HCT116 (cell line): ENCODE results near the gene BABAM2. TPM values are rescaled to one million over a fixed set of nuclear protein-coding genes. Genes with fewer than 3 reads are reported as not detected.

Source experiments
- ATAC-seq: fragments of 200-7000 bp; cut with Tn5 transposase; 2 replicates; pipeline ENCODE4 v1.9.1; 2020; ENCODE audit warnings: mild to moderate bottlenecking, moderate library complexity
- BruUV-seq: library from RNA; stranded (reverse); fragments of 400-500 nt; replicated peaks from 2 replicates; lab custom pipeline; 2021; lab: Mats Ljungman, UMichigan
- CTCF ChIA-PET: fragments of 300-600 bp; sonication (Branson Sonifier 250); formaldehyde crosslinking; loops from one replicate; lab custom pipeline; 2021; ENCODE audit warnings: antibody characterized with exemption; lab: Charles Lee
- POLR2A ChIA-PET: fragments of 300-600, 350-600 bp; sonication (Branson Sonifier 250); formaldehyde crosslinking; loops from one replicate; lab custom pipeline; 2021; ENCODE audit warnings: antibody characterized with exemption; lab: Charles Lee
- RAD21 ChIA-PET, 2 experiments: fragments of 300-600 bp; sonication (Branson Sonifier 250); formaldehyde crosslinking; loops; one replicate each; lab custom pipeline; 2023; ENCODE audit warnings: low total read pairs in 2 of 2; ENCODE audit not compliant: uncharacterized antibody in 2 of 2, unreplicated experiment in 2 of 2, low non-redundant PET in 1 of 2; lab: Charles Lee
- DNase-seq: peaks from one replicate; pipeline ENCODE4 v3.0.0-alpha.2; 2010; ENCODE audit warnings: low read depth, low spot score
- H2AFZ ChIP-seq: fragments of 200-600 bp; shearing (Covaris generic), sonication (generic); 2 replicates; pipeline ENCODE4 v1.6.1; 2017; ENCODE audit warnings: low read depth, mixed run types, mixed read lengths, antibody characterized with exemption, low read length; ENCODE audit not compliant: poor library complexity, severe bottlenecking
- H3K27ac ChIP-seq: 2 replicates; pipeline ENCODE4 v1.5.1; 2012; ENCODE audit warnings: low read depth, low read length
- H3K27me3 ChIP-seq: fragments of 200-600 bp; sonication (generic); 2 replicates; pipeline ENCODE4 v1.6.1; 2016; ENCODE audit warnings: mixed run types, low read length, mixed read lengths; ENCODE audit not compliant: insufficient read depth
- H3K36me3 ChIP-seq, 2 experiments: fragments of 200-500 bp in 1 of 2; fragments of 200-600 bp in 1 of 2; sonication (Bioruptor generic) in 1 of 2; sonication (generic) in 1 of 2; 2 replicates each; pipeline versions ENCODE4 v1.5.1 to v1.6.1; 2014 to 2016; ENCODE audit warnings: low read length in 2 of 2, inconsistent platforms in 1 of 2, mixed read lengths in 1 of 2, mixed run types in 1 of 2; ENCODE audit not compliant: insufficient read depth in 2 of 2, control insufficient read depth in 1 of 2
- H3K4me1 ChIP-seq, 2 experiments: fragments of 200-600 bp in 1 of 2; sonication (generic) in 1 of 2; 2 replicates each; pipeline versions ENCODE4 v1.5.1 to v1.6.1; 2012 to 2017; ENCODE audit warnings: low read length in 2 of 2, inconsistent platforms in 1 of 2, mild to moderate bottlenecking in 1 of 2, mixed read lengths in 1 of 2, mixed run types in 1 of 2, moderate library complexity in 1 of 2; ENCODE audit not compliant: insufficient read depth in 2 of 2, control insufficient read depth in 1 of 2
- H3K4me2 ChIP-seq: fragments of 200-600 bp; sonication (generic); 2 replicates; pipeline ENCODE4 v1.6.1; 2017; ENCODE audit warnings: mixed run types, low read length, mixed read lengths
- H3K4me3 ChIP-seq, 2 experiments: fragments of 200-600 bp in 1 of 2; sonication (generic) in 1 of 2; replicated peaks in 1 of 2; 2 replicates each; pipeline ENCODE4 v1.5.1; 2011 to 2016; ENCODE audit warnings: low read length in 2 of 2, control low read depth in 1 of 2, low read depth in 1 of 2, mild to moderate bottlenecking in 1 of 2, mixed read lengths in 1 of 2, mixed run types in 1 of 2
- H3K79me2 ChIP-seq: fragments of 200-600 bp; sonication (generic); 2 replicates; pipeline ENCODE4 v1.6.1; 2017; ENCODE audit warnings: mild to moderate bottlenecking, mixed run types, low read length, moderate library complexity, mixed read lengths; ENCODE audit not compliant: insufficient read depth
- H3K9ac ChIP-seq: fragments of 200-600 bp; sonication (generic); 2 replicates; pipeline ENCODE4 v1.6.1; 2016; ENCODE audit warnings: low read length, mixed read lengths
- H3K9me2 ChIP-seq: fragments of 200-600 bp; sonication (generic), shearing (Covaris generic); 2 replicates; pipeline ENCODE4 v1.6.1; 2017; ENCODE audit warnings: mixed run types, mild to moderate bottlenecking, moderate library complexity; ENCODE audit not compliant: insufficient read depth
- H3K9me3 ChIP-seq, 2 experiments: fragments of 200-500 bp in 1 of 2; fragments of 200-600 bp in 1 of 2; sonication (Bioruptor generic) in 1 of 2; sonication (generic) in 1 of 2; 2 replicates each; pipeline ENCODE4 v1.6.1; 2014 to 2017; ENCODE audit warnings: low read length in 2 of 2, mixed read lengths in 2 of 2, inconsistent platforms in 1 of 2, low read depth in 1 of 2, mild to moderate bottlenecking in 1 of 2, mixed run types in 1 of 2, moderate library complexity in 1 of 2; ENCODE audit not compliant: control insufficient read depth in 1 of 2, insufficient read depth in 1 of 2
- H4K20me1 ChIP-seq: fragments of 200-600 bp; sonication (generic), shearing (Covaris generic); 2 replicates; pipeline ENCODE4 v1.6.1; 2017; ENCODE audit warnings: mixed run types, mild to moderate bottlenecking, moderate library complexity; ENCODE audit not compliant: insufficient read depth
- CBX3 ChIP-seq: IDR thresholded peaks from 2 replicates; pipeline ENCODE4 v1.6.1; 2012; ENCODE audit warnings: low read depth
- CEBPB ChIP-seq: IDR thresholded peaks from 2 replicates; pipeline ENCODE4 v1.6.1; 2012; ENCODE audit warnings: low read depth
- CTCF ChIP-seq, 3 experiments: fragments of 200-600 bp in 1 of 3; sonication (generic) in 1 of 3; IDR thresholded peaks in 2 of 3; conservative IDR thresholded peaks in 1 of 3; 2 replicates each; pipeline ENCODE4 v1.5.1; 2012 to 2017; ENCODE audit warnings: low read depth in 2 of 3, low read length in 2 of 3, antibody characterized with exemption in 1 of 3, borderline replicate concordance in 1 of 3, control low read depth in 1 of 3, mild to moderate bottlenecking in 1 of 3, mixed read lengths in 1 of 3, mixed run types in 1 of 3, moderate library complexity in 1 of 3; ENCODE audit not compliant: insufficient read depth in 1 of 3
- EGR1 ChIP-seq: IDR thresholded peaks from 2 replicates; pipeline ENCODE4 v1.6.1; 2012; ENCODE audit warnings: low read depth
- ELF1 ChIP-seq: IDR thresholded peaks from 2 replicates; pipeline ENCODE4 v1.6.1; 2012; ENCODE audit warnings: low read depth, borderline replicate concordance
- EZH2 ChIP-seq: fragments of 200-600 bp; sonication (generic); IDR thresholded peaks from 2 replicates; pipeline ENCODE4 v1.6.1; 2017; ENCODE audit warnings: antibody characterized with exemption, mixed run types
- JUND ChIP-seq: IDR thresholded peaks from 2 replicates; pipeline ENCODE4 v1.6.1; 2012
- POLR2A ChIP-seq: IDR thresholded peaks from 2 replicates; pipeline ENCODE4 v1.7.0; 2011; ENCODE audit warnings: borderline replicate concordance; ENCODE audit not compliant: insufficient read depth, insufficient read length; ENCODE audit errors: extremely low read depth
- POLR2AphosphoS5 ChIP-seq: IDR thresholded peaks from 2 replicates; pipeline ENCODE4 v1.6.1; 2011; ENCODE audit warnings: mild to moderate bottlenecking, low read depth, low read length, moderate library complexity
- SIN3A ChIP-seq: IDR thresholded peaks from 2 replicates; pipeline ENCODE4 v1.6.1; 2012; ENCODE audit warnings: low read depth
- SP1 ChIP-seq: IDR thresholded peaks from 2 replicates; pipeline ENCODE4 v1.6.1; 2012; ENCODE audit warnings: low read depth
- SRF ChIP-seq: IDR thresholded peaks from 2 replicates; pipeline ENCODE4 v1.6.1; 2012; ENCODE audit warnings: low read depth
- TCF7L2 ChIP-seq: IDR thresholded peaks from 2 replicates; pipeline ENCODE4 v1.7.0; 2011; ENCODE audit warnings: borderline replicate concordance, inconsistent platforms; ENCODE audit not compliant: insufficient read depth, insufficient read length; ENCODE audit errors: extremely low read depth
- YY1 ChIP-seq: IDR thresholded peaks from 2 replicates; pipeline ENCODE4 v1.6.1; 2011; ENCODE audit warnings: low read length, low read depth, moderate library complexity, mild to moderate bottlenecking; ENCODE audit not compliant: insufficient replicate concordance; ENCODE audit errors: extremely low read depth
- ZFX ChIP-seq: fragments of 450-650 bp; IDR thresholded peaks from 2 replicates; pipeline ENCODE4 v1.6.1; 2017
- ZNF274 ChIP-seq: fragments of 200-500 bp; sonication (Bioruptor generic); IDR thresholded peaks from 2 replicates; pipeline ENCODE4 v1.6.1; 2014; ENCODE audit warnings: mild to moderate bottlenecking, low read depth, low read length, inconsistent platforms
- intact Hi-C: fragments of 100-400 bp; cut with micrococcal nuclease; formaldehyde crosslinking; loops from 2 replicates; pipeline ENCODE4 v1.10.0; 2022
- total RNA-seq: library from RNA; stranded (reverse); gene quantifications from one replicate; pipeline ENCODE4 v1.2.1, GENCODE V29; 2021; ENCODE audit not compliant: unreplicated experiment

Gene BABAM2
- total RNA-seq, 1 experiment from 2014 or later = 23.8 TPM

DNA sequence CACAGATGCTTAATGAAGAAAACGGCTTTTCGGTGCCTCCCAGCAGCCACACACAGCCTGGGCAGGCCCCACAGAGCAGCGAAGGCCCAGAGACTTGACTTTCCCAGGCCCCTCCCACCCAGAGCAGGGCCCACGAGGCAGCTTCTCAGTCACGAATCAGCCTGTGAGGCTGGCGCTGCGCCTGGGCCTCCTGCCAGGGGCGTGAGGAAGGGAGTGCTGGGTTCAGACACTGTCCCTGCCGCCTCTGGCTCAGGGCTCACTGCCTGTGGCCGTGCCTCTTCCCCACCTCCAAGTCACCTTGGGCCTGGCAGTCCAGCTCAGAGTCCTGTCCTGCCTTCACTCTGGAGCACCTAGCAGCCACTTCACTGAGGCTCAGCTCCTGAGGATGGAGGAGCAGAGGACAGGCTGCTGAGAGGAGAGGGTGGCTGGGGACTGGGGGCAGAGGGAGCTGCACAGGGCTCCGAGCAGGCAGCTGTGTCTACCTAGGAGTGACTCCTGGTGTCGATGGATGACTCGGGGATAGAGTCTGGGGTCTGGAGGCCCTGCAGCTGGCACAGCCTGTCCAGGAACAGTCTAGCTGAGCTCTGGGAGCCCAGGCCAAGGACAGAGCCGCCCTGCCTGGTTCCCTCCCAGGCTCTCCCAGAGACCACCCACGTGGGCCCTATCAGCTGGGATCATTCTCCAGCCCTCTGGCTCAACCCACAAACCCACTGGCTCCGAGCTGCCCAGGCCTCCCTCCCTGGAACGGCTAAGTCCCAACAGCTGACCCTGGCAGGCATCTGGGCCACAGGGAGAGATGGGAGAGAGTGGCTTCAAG is 465.8 kb downstream of the BABAM2 start (continued):
- no peak for TF ChIP-seq CTCF (IDR thresholded peaks at IDR 0.05 in 2 of 3, conservative IDR thresholded peaks at IDR 0.05 in 1 of 3; ENCODE audit: borderline replicate concordance in 1 of 3, insufficient read depth in 1 of 3, low read depth in 2 of 3, low read length in 2 of 3)
- no peak for TF ChIP-seq POLR2A
- no peak for TF ChIP-seq EZH2
- no peak for TF ChIP-seq SP1
- no peak for TF ChIP-seq POLR2AphosphoS5
- no peak for TF ChIP-seq CBX3
- TF ChIP-seq TCF7L2 = no peak
- no peak for TF ChIP-seq ZNF274
- TF ChIP-seq JUND = no peak
- TF ChIP-seq ZFX = no peak

GRCh38 chr2:28357055-28357454 is 466.5 kb downstream of the BABAM2 start:
- RAD21 ChIA-PET = interaction anchor here in 1 of 2 experiments (0.6 kb wide), 1 partner anchor 56 kb away, joined by 4 read pairs; no protein-coding TSS in a partner anchor

More at GRCh38 chr2:28357055-28357454, 466.5 kb downstream of the BABAM2 start:
- POLR2A ChIA-PET = no interaction called here
- H3K27ac ChIP-seq = no peak overlapping the region
- no peaks in the 10 kb centered on the region for H3K79me2 ChIP-seq
- no peak overlapping the region for H3K4me2 ChIP-seq
- H4K20me1 ChIP-seq = no peaks in the 10 kb centered on the region
- CTCF ChIA-PET = no interaction called here
- peaks cover 7 to 52% of the 10 kb centered on the region in 2 experiments; a peak in 3 of 4 replicates for H3K4me1 ChIP-seq
- ATAC-seq = no peak
- no peak overlapping the region for H3K4me3 ChIP-seq
- no peak overlapping the region for H2AFZ ChIP-seq
- no peak for DNase-seq
- TF ChIP-seq CTCF (IDR thresholded peaks at IDR 0.05 in 2 of 3, conservative IDR thresholded peaks at IDR 0.05 in 1 of 3; ENCODE audit: borderline replicate concordance in 1 of 3, insufficient read depth in 1 of 3, low read depth in 2 of 3, low read length in 2 of 3) (no peak), CBX3 (no peak), YY1 (no peak), EGR1 (no peak), CEBPB (no peak), ZFX (no peak), ELF1 (no peak), SIN3A (no peak), SP1 (no peak), SRF (no peak), EZH2 (no peak), TCF7L2 (no peak)
- intact Hi-C loops = no loop called here
- no TSS peak for BruUV-seq
- H3K36me3 ChIP-seq = no peaks in the 10 kb centered on the region
- no peaks in the 10 kb centered on the region for H3K27me3 ChIP-seq
- H3K9ac ChIP-seq = no peak overlapping the region
- no peaks in the 10 kb centered on the region for H3K9me2 ChIP-seq
- H3K9me3 ChIP-seq = no peaks in the 10 kb centered on the region
